HL-60/S4 treated with phorbol 12-myristate 13-acetate at 8.2 ng/mL for 4 days and 3 days (cell line): Measurements from ENCODE around the gene RAB20.

Source experiments
- in situ Hi-C: fragments of 300-500 bp; cut with MboI; formaldehyde crosslinking; loops from 2 replicates; pipeline ENCODE4 v1.15.0; 2022; ENCODE audit warnings: low sequenced_read_pairs

RAB20 gene

GRCh38 chr13:110557082-110557481 is 4.4 kb downstream of the RAB20 start:
- in situ Hi-C loops: loop anchor here (25.0 kb wide), 1 partner anchor 95 kb away; no protein-coding TSS in a partner anchor

DNA sequence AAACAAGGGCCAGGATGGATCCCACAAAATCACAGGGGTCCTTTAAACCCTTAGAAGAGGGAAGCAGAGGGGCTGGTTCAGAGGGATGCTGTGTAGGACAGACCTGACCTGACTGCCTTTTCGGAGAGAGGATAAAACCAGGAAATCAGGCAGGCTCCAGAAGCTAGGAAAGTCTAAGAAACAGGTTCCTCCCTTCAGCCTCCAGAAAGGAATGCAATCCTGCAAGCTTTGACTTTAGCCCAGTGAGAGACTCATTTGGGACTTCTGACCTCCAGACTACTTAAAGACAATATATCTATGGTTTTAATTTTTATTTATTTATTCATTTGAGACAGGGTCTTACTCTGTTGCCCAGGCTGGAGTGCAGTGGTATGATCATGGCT is 5.3 kb downstream of the RAB20 start:
- in situ Hi-C loops: loop anchor here (25.0 kb wide), 1 partner anchor 94 kb away; no protein-coding TSS in a partner anchor

GRCh38 chr13:110555601-110556223 is 5.8 kb downstream of the RAB20 start:
- in situ Hi-C loops: loop anchor here (25.0 kb wide), 1 partner anchor 93 kb away; no protein-coding TSS in a partner anchor

GRCh38 chr13:110554946-110555345 is 6.6 kb downstream of the RAB20 start:
- in situ Hi-C loops: loop anchor here (25.0 kb wide), 1 partner anchor 93 kb away; no protein-coding TSS in a partner anchor

DNA sequence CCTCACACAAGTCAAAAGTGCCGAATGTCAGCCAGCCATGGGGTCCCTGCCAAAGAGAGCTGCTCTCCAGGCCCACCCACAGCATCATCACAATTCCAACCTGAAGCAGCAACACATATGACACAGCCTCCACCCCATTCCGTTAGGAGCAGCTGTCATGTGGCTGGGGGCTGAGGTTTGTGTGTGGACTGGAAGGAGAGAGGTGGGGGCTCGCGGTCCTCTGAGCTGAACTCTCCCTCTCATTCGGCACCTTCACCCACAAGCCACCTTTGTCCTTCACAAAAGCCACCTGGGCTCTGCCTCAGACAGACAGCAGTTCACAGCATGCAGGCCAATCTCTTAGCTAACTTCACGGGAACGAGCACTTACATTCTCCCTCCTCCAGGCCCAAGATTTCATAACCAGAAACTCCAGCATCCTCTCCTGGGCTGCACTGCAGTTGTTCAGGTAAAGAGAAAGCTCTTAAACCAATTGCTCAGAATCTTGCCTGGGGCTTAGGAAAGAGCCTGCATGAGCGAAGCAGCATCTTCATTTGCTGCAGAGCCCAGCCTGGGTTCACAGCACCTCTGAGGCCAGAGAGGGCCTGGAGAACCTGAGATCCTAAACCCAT is 7.2 kb downstream of the RAB20 start:
- in situ Hi-C loops: loop anchor here (25.0 kb wide), 1 partner anchor 92 kb away; no protein-coding TSS in a partner anchor

DNA sequence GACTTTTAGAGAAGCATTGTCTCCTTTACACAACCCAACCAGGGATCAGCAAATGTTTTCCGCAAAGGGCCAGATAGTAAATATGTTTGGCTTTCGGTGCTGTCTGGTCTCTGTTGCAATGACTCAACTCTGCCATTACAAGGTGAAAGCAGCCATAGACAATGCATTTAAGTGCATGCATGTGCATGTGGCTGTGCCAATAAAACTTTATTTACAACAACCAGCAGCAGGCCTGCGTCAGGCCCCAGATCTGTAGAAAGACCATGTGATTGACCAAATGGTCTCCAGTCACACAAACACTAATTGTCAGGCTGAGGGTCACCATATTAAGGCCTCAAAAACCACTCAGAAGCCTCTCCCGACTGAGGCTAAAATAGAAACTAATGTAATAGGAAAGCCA is 8.1 kb downstream of the RAB20 start:
- in situ Hi-C loops: loop anchor here (25.0 kb wide), 1 partner anchor 91 kb away; no protein-coding TSS in a partner anchor

GRCh38 chr13:110552767-110553166 is 8.8 kb downstream of the RAB20 start:
- in situ Hi-C loops: loop anchor here (25.0 kb wide), 1 partner anchor 90 kb away; no protein-coding TSS in a partner anchor

- in situ Hi-C loops: loop anchor here (25.0 kb wide), 1 partner anchor 89 kb away; no protein-coding TSS in a partner anchor
These were observed 10.2 kb downstream of the RAB20 start for GRCh38 chr13:110551284-110551683.

- in situ Hi-C loops: loop anchor here (25.0 kb wide), 1 partner anchor 87 kb away; no protein-coding TSS in a partner anchor
These were observed 11.7 kb downstream of the RAB20 start for GRCh38 chr13:110549795-110550160.

- in situ Hi-C loops: no loop called here
These were observed 12.4 kb downstream of the RAB20 start for GRCh38 chr13:110548891-110549794.

GRCh38 chr13:110546926-110547325 is 14.6 kb downstream of the RAB20 start:
- in situ Hi-C loops: no loop called here

- in situ Hi-C loops: no loop called here
These were observed 15.1 kb downstream of the RAB20 start for GRCh38 chr13:110546378-110546777.

DNA sequence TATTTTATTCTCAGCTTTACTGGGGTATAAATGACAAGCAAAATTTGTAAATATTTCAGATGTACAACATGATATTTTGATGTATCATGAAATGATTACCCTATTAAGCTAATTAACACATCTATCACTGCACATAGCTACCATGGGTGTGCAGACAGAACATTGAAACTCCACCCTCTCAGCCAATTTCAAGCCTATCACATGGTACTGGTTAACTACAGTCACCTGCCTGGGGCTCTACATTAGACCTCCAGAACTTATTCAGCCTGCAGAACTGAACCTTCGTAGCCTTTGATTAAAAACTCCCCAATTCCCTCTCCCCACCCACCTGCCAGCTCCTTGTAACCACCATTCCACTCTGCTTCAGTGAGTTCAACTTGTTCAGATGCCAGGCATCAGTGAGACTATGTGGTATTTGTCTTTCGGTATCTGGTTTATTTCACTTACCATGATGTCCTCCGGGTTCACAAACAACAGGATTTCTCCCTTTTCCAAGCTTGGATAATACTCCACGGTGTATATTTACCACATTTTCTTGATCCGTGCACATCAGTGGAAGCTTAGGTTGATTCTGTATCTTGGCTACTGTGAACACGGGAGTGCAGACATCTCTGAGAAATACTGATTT is 19.2 kb downstream of the RAB20 start:
- in situ Hi-C loops: no loop called here

GRCh38 chr13:110541526-110541920 is 20.0 kb downstream of the RAB20 start:
- in situ Hi-C loops: no loop called here

DNA sequence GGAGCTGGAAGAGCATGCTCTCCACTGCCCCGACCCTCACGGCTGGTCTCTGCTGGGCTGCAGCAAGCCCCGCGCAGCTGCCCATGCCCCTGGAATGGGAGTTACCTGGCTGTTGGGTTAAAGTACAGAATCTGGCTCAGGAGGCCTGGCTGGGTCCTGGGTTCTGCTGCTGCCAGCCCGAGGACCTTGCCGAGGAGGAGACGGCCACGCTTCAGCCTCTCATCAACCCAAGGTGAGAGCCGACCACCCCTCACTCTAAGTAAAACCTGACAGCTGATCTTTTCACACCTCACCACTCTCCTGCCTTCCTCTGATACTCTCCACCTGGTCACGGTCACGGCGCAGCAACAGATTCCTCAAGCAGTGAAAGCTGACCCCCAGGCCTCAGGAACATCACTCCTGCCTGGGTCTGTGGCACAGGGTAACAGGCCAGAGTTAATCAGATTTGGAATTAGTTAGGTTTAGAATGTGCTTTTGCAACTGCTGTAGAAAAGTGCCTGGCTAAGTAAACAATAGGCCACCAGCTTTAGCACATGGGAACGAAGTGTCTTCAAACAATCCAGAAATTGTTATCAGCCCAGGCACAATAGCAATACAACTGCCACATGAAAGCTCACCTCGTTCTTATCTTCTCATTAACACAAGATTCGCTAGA is 20.5 kb downstream of the RAB20 start:
- in situ Hi-C loops: no loop called here

DNA sequence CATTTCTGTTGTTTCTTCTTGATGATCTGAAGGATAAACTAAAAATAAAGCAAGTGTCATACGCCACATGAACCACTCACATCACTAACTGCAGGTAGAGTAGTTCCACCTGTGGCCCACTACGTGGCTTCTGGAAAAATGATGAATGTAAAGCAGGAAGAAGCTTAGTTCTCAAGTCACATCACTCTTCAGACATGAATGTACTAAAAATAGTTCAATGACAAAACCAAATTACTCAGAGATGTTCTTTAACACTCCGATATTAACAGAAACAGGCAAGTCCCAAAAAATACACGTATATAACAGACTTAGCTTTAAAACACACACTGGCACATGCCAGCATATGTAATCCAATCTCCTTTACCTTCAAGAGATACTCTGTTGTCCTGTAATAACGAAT is 21.6 kb downstream of the RAB20 start:
- in situ Hi-C loops: no loop called here

DNA sequence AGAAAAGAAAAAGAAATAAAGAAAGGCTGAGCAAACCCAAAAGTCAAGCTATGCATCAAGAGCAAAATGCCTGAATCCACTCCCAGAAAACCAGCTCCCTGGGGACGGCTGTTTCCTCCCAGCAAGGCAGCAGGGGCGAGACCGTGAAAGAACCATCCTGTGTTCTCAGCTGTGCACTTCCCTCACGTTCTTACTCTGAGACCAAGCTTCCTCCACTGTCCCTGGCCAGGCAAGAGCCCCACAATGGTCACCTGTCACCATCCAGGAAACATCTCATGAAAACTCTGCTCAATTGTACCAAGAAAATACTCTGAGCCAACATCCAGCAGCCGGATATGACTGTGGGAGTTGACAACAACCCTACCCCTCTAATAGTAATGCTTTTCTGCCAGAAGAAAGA is 22.9 kb downstream of the RAB20 start:
- in situ Hi-C loops: no loop called here

GRCh38 chr13:110536006-110536693 is 25.4 kb downstream of the RAB20 start:
- in situ Hi-C loops: no loop called here

DNA sequence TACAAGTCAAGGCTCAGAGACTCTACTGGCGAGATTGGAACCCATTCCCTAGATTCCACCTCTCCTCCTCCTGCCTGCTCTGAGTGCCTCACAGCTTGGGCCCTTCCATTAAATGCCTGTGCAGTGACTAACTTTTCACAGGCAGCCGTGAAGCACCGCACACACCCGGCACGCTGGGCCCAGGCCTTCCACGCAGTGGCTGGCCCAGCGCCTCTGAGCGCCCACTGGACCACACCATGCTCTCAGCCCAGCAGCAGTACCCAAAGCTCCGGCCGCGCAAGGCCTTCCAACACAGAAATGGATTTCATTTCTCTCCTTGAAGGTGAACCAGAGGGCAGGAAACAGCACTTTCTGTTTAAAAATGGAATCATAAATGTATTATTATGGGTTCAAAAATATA is 26.0 kb downstream of the RAB20 start:
- in situ Hi-C loops: no loop called here
